GM12892 (cell line): ENCODE results near the gene EVI5L.

Experiments
- POLR2A ChIP-seq: IDR thresholded peaks from 2 replicates; pipeline ENCODE4 v1.6.1; 2011; ENCODE audit warnings: low read depth, low read length, control low read depth
- POLR2AphosphoS5 ChIP-seq: IDR thresholded peaks from 2 replicates; pipeline ENCODE4 v1.6.1; 2011; ENCODE audit warnings: low read depth, low read length, control low read depth

DNA sequence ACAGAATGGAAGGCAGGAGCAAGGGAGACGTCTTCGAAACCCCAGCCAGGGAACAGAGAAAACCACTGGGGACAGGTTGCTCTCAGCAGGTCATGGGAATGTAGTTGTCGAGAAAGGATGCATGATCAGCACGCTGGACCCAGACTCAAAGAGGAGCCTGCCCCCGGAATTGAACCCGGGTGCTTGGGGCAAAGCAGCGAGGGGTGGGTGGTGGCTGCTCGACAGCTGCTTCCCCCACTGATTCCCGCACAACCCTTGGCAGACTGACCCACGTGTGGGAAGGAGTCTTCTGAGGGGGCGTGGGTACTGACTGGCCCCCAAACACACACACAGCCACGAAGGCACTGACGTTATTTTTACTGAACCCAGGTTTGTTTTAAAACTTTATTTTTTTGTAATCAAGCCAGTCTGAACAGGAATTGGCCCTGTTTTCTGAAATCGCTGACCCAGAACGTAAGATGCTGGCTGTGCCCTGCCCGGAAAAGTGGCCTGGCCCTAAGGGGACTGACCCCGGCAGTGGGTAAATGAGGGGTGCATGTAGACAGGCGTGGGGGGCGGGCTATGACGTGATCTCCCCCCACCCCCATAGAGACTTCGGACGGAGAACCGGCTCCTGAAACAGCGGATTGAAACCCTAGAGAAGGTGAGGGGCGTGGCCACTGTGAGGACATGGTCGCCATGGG, 25.5 kb downstream of the EVI5L start:
- TF ChIP-seq POLR2AphosphoS5 (no peak), POLR2A (no peak)
